HG03097 (cell line): Measurements from ENCODE around the gene AOC1.
A peak's percentile ranks its signal among the peaks of the same experiment; 100 is the strongest.
"Not testable (repeated sequence)": the region's sequence is repeated elsewhere in the genome, so short reads cannot be mapped to it uniquely, and the experiment has no call there.

Source experiments
- ATAC-seq: cut with Tn5 transposase; IDR thresholded peaks from one replicate; pipeline ENCODE4 v1.9.1; 2021; ENCODE audit not compliant: unreplicated experiment, low FRiP score

Gene AOC1

DNA sequence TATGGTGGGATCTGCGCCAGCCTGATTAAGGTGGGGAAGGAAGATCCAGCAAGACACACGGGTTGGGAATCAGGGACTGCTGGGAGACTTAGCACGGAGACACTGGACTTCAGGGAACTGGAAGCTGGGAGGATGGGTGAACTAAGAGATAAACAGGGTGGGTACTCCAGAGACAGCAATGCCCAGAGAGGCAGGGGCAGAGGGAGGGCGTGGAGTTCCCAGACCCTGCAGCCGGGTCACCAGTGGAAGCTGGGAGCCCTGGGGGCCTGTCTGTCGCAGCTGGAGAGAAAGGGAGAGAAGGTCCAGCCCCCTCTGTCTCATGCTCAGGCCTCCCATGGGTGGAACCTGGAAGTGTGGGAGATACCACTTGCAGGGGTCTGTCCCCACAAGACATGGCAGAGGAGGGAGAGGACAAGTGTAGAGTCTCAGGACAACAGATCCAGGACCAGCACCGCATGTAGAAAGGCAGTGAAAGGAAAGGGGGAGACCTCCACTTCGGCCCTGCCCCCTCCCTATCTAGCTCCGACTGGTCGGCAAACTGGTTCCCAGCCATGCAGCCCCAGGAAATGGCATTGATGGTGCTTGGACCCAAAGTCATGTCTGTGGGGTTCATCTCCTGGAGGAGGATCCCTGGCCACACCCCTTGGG is 44.4 kb downstream of the AOC1 start:
- no peak for ATAC-seq

DNA sequence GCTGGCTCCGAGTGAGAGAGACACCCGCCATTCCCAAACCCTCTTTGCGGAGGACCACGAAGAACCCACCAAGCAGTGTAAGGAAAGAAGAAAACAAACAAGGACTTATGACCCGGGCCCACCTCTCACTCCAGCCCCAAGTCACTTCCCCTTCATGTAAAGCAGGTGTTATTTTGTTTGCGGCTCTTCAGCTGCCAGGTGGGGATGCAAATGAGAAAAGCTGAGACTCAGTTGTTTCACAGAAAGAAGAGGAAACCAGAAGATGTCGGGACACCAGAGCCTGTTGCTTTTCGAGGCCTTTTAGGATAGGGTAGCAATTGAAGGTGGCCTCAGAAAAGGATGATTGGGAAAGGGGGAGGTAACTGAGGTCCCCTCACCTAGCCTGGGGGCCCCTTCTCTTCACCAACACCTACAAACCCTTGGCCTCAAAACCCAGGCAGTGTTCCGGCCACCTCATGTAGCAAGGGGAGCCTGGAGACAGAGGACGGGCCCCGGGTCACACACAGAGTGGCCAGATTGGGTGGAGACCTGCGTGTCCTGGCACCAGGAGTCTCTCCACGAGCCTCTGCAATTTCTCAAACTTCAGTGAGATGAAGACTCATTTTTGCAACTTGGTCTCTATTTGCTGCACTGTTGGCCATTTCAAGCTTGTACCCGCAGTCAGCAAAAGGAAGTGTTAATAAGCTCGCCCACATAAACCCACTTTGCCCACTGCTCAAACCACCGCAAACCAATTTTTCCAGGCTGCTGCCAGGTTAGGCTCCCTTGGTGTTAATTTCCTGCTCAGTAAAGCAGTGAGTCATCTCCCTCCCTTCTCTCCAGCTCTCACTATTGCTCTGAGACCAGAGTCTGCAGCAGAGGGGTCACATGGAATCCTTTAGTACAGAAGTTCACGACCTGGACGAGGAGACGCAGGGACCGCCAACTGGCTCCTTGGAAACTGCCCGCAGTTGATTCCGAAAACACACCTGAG is 45.5 kb downstream of the AOC1 start:
- ATAC-seq: no peak

DNA sequence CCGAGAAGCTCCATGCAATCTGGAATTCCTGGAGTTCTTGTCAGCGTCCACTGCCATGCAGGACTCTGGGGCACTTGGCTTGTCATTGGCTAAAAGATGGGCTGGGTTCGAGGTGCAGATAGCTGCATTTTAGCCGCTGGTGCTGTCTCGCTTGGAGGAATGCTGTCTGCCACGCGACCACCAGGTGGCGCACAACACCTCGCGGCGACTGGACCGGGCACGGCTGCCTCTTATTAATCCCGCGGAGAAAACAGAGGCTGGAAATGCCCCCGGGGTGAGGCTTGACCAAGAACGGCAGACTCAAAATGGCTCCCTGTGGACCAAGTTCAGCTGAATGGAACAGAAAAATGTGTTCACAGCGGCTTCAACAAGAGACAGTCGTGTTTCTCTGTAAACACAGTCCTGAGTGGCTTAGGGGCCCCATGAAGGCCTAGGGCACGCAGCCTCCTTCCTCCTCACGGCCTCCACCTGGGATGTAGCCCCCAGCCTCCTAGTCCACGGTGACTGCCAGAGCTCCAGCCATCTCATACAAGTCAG is 46.2 kb downstream of the AOC1 start:
- ATAC-seq: peak; percentile 70

- no peak for ATAC-seq
These were observed 48.4 kb downstream of the AOC1 start for GRCh38 chr7:150900675-150901074.

DNA sequence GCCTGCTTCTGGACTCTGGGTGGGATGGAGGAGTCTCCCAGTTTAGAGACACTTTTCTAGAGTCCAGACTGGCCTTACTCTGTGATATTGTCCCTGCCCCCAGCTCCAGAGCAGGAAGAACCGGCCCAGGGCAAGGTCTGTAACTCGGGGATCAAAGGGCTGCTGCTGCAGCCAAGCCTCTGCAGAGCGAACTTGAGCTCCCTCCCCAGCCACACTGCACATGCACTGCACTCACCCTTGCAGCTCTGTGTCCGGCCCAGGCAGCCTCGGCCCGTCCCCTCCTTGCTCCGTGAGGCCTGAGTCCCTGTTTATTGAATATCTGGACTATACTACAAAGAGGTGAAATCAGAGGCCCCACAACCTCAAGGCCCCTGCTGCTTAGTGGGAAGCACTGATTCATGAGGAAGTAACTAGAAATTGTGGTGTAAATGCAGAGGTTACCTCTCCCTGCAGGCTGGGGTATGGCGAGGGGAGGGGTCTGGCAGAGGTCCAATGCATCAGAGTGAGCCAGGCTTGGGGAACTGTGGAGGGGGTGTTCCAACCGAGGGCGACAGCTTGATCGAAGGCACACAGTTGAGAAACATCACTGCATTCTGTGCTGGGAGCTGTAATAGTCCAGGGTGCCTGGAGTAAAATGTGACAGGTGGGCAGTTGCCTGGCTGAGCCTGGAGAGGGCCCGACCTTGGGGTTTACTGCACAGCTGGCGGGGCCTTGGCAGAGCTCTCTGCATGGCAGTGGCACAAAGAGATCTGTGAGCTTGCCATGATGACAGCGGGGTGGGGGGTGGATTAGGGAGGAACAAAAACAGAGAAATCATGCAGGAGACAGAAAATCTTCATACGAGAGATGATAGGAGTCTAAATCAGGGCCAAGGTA is 49.1 kb downstream of the AOC1 start:
- no peak for ATAC-seq

- ATAC-seq: no peak
These were observed 50.0 kb downstream of the AOC1 start for GRCh38 chr7:150902078-150903033.

DNA sequence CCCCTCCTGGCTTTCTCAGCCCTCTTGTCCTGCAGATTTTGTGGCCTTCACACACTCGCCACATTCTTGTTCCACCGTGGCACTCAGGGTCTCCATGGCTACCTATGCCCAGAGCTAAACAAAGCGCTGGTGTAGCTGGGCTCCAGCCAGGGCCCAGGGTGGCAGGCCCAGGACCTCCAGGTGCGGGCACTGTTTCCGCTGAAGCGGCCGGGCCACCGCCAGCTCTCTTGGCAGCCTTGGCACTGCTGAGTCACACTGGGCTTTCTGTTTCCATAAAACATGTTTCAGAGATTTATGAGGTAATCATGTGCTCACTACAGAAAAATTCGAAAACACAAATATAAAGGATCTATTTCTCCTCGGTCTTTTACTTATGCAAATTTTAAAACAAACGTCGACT is 51.3 kb downstream of the AOC1 start:
- no peak for ATAC-seq

DNA sequence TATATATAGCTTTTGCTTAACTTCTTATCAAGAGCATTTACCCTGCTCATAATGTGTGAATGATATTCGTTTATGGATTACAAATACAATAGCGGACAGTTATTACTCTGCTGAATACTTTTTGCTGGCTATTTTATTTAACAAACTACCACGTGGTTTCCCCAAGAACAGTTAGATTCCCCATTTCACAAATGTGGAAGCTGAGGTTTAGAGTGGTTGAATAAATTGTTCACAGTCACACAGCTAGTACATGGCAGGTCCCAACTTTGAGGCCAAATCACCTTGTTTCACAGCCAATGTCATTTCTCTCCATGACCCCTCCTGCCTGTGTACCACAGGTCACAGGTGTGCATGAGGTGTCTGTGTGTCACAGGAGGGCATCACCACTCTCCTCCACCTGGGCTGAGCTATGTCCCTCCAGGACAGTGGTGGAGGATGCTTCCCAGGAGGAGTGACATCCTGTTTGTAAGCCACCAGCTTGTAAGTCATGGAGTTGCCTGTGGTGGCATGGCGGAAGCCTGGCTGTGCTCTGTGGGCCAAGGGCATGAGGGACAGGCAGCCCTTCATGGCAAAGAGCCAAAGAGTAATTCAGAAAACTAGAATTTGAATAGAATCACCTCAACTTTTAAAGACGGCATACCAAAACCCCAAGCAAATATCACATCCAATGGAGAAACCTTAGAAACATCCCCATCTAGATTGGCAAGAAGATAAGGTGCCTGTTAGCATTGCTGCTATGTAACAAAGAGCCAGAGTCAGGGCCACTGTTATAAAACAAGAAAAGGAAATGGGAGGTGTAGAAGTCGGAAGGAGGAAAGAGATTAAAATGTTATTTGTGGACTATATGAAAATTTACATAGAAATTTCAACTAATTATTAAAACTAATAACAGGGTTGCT is 51.9 kb downstream of the AOC1 start:
- ATAC-seq: no peak

GRCh38 chr7:150908173-150908572 is 55.9 kb downstream of the AOC1 start:
- ATAC-seq: no peak

- no peak for ATAC-seq
These were observed 57.1 kb downstream of the AOC1 start for GRCh38 chr7:150909200-150909995.

DNA sequence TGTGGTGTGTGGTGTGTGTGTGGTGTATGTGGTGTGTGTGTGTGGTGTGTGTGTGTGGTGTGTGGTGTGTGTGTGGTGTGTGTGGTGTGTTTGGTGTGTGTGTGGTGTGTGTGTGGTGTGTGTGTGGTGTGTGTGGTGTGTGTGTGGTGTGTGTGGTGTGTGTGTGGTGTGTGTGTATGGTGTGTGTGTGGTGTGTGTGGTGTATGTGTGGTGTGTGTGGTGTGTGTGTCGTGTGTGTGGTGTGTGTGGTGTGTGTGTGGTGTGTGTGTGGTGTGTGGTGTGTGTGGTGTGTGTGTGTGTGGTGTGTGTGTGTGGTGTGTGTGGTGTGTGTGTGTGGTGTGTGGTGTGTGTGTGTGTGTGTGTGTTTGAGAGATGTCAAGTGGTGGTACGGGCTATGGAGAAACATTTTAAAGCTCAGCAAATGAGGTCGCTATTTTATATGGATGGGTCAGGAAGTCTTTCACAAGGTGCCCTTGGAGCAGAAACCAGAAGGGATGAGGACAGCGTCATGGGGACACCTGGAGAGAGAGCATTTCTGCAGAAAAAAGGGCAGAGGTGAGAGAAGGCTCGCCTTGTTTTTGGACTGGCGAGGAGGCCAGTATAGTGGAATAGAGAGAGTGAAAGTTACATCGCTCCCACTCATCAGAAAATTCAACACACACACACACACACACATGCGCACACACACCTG is 58.1 kb downstream of the AOC1 start:
- ATAC-seq: not testable (repeated sequence)

- ATAC-seq: no peak
These were observed 58.7 kb downstream of the AOC1 start for GRCh38 chr7:150910996-150911422.
